Measurements from ENCODE around the gene CORO1C. TPM values are rescaled to one million over a fixed set of nuclear protein-coding genes. Genes with fewer than 3 reads are reported as not detected.

Gene CORO1C
- total RNA-seq, 3 donors from 2014 or later (not counting 1 experiment from before 2014, with no cell fraction given) = 28.9 to 43.5 (median 36.0) TPM

GRCh38 chr12:108686780-108687179 lies 44.5 kb downstream of the CORO1C start:
- no peak for TF ChIP-seq CTCF (IDR thresholded peaks at IDR 0.05)
- peaks cover 20 to 25% of the 10 kb centered on the region in 2 donors for H3K4me1 Mint-ChIP-seq
- no peaks in the 10 kb centered on the region for H3K9me3 Mint-ChIP-seq
- intact Hi-C loops (cut with micrococcal nuclease) = no loop called here
- no peak for DNase-seq
- Histone ChIP-seq H3K4me3 (ENCODE audit: low read length) (no peak overlapping the region), H3K36me3 (ENCODE audit: control insufficient read depth, insufficient read depth, low read length) (no peaks in the 10 kb centered on the region), H3K9me3 (ENCODE audit: control insufficient read depth, insufficient read depth, low read length) (no peaks in the 10 kb centered on the region), H3K27ac (ENCODE audit: low read length) (no peak overlapping the region), H3K4me1 (ENCODE audit: control insufficient read depth, insufficient read depth, low read length) (peaks cover 24% of the 10 kb centered on the region), H3K27me3 (ENCODE audit: control insufficient read depth, insufficient read depth, low read length) (no peaks in the 10 kb centered on the region)
- ATAC-seq = no peak
- no peak overlapping the region for H3K4me3 Mint-ChIP-seq
- H3K27ac Mint-ChIP-seq = no peak overlapping the region
- no peaks in the 10 kb centered on the region for H3K36me3 Mint-ChIP-seq
- 58% methylated on average over 5 of the region's 6 CpGs for WGBS (ENCODE audit: insufficient coverage)
- H3K27me3 Mint-ChIP-seq (ENCODE audit: low read depth in 2 of 2) = no peaks in the 10 kb centered on the region

- DNase-seq (no peak), ATAC-seq (no peak)
- no peaks in the 10 kb centered on the region for H3K36me3 ChIP-seq (ENCODE audit: control insufficient read depth, insufficient read depth, low read length)
- H3K36me3 Mint-ChIP-seq = no peaks in the 10 kb centered on the region
- no peaks in the 10 kb centered on the region for H3K27me3 Mint-ChIP-seq (ENCODE audit: low read depth in 2 of 2)
- no peak overlapping the region for H3K4me3 Mint-ChIP-seq
- no peaks in the 10 kb centered on the region for H3K9me3 ChIP-seq (ENCODE audit: control insufficient read depth, insufficient read depth, low read length)
- 88% methylated on average over 1 of the region's 4 CpGs for WGBS (ENCODE audit: insufficient coverage)
- H3K4me3 ChIP-seq (ENCODE audit: low read length) = no peak overlapping the region
- H3K27ac Mint-ChIP-seq = no peak overlapping the region
- H3K9me3 Mint-ChIP-seq = no peaks in the 10 kb centered on the region
- H3K27me3 ChIP-seq (ENCODE audit: control insufficient read depth, insufficient read depth, low read length) = no peaks in the 10 kb centered on the region
- intact Hi-C loops (cut with micrococcal nuclease) = no loop called here
- H3K27ac ChIP-seq (ENCODE audit: low read length) = no peak overlapping the region
- H3K4me1 Mint-ChIP-seq = peaks cover 12 to 17% of the 10 kb centered on the region in 2 donors
- H3K4me1 ChIP-seq (ENCODE audit: control insufficient read depth, insufficient read depth, low read length) = peaks cover 13% of the 10 kb centered on the region
- TF ChIP-seq CTCF (IDR thresholded peaks at IDR 0.05) = no peak
Measured at GRCh38 chr12:108685469-108686260, 45.7 kb downstream of the CORO1C start.

GRCh38 chr12:108683906-108684556 lies 47.3 kb downstream of the CORO1C start:
- no peaks in the 10 kb centered on the region for H3K27me3 Mint-ChIP-seq (ENCODE audit: low read depth in 2 of 2)
- no peak overlapping the region for H3K4me3 Mint-ChIP-seq
- no peak for ATAC-seq
- Histone ChIP-seq H3K36me3 (ENCODE audit: control insufficient read depth, insufficient read depth, low read length) (no peaks in the 10 kb centered on the region), H3K9me3 (ENCODE audit: control insufficient read depth, insufficient read depth, low read length) (no peaks in the 10 kb centered on the region), H3K27me3 (ENCODE audit: control insufficient read depth, insufficient read depth, low read length) (no peaks in the 10 kb centered on the region), H3K4me1 (ENCODE audit: control insufficient read depth, insufficient read depth, low read length) (peaks cover 4% of the 10 kb centered on the region), H3K27ac (ENCODE audit: low read length) (no peak overlapping the region), H3K4me3 (ENCODE audit: low read length) (no peak overlapping the region)
- no peak overlapping the region for H3K27ac Mint-ChIP-seq
- no peak for DNase-seq
- intact Hi-C loops (cut with micrococcal nuclease) = no loop called here
- no peaks in the 10 kb centered on the region for H3K9me3 Mint-ChIP-seq
- H3K36me3 Mint-ChIP-seq = no peaks in the 10 kb centered on the region
- 100% methylated on average over 1 of the region's 4 CpGs for WGBS (ENCODE audit: insufficient coverage)
- peaks cover 0 to 4% of the 10 kb centered on the region in 2 donors for H3K4me1 Mint-ChIP-seq
- no peak for TF ChIP-seq CTCF (IDR thresholded peaks at IDR 0.05)

Data from natural killer cell (primary cell).